HepG2 (cell line): ENCODE measurements around the gene DNTTIP2. TPM values are rescaled to one million over a fixed set of nuclear protein-coding genes. Genes with fewer than 3 reads are reported as not detected.

Experiments used
- ATM ChIP-seq: fragments of 450-650 bp; IDR thresholded peaks from 2 replicates; pipeline ENCODE4 v1.7.1; 2017; ENCODE audit warnings: mild to moderate bottlenecking, borderline replicate concordance
- ELF1 ChIP-seq: sonication (generic); formaldehyde crosslinking; IDR thresholded peaks from 2 replicates; pipeline ENCODE4 v1.4.0; 2020; ENCODE audit warnings: missing genetic modification reagents
- FOXA3 ChIP-seq: IDR thresholded peaks from 2 replicates; pipeline ENCODE4 v1.6.1; 2016; ENCODE audit warnings: missing genetic modification reagents, missing compliant biosample characterization
- FOXP1 ChIP-seq, 2 experiments: fragments of 450-650 bp in 1 of 2; IDR thresholded peaks; 2 replicates each; pipeline ENCODE4 v1.6.1; 2017 to 2018; ENCODE audit warnings: antibody characterized with exemption in 1 of 2
- FOXP4 ChIP-seq: sonication (generic); formaldehyde crosslinking; IDR thresholded peaks from 2 replicates; pipeline ENCODE4 v1.4.0; 2020; ENCODE audit warnings: missing genetic modification reagents
- GPN1 ChIP-seq: sonication (generic); formaldehyde crosslinking; IDR thresholded peaks from 2 replicates; pipeline ENCODE4 v1.5.1; 2020; ENCODE audit warnings: missing genetic modification reagents, borderline replicate concordance
- KMT2A ChIP-seq: sonication (generic); formaldehyde crosslinking; IDR thresholded peaks from 2 replicates; pipeline ENCODE4 v1.4.0; 2020; ENCODE audit warnings: missing genetic modification reagents
- MED1 ChIP-seq: sonication (generic); formaldehyde crosslinking; IDR thresholded peaks from 2 replicates; pipeline ENCODE4 v1.4.0; 2020; ENCODE audit warnings: missing genetic modification reagents
- MXD1 ChIP-seq: sonication (generic); formaldehyde crosslinking; IDR thresholded peaks from 2 replicates; pipeline ENCODE4 v1.4.0; 2020; ENCODE audit warnings: mild to moderate bottlenecking, missing genetic modification reagents
- NCOA2 ChIP-seq: sonication (generic); formaldehyde crosslinking; IDR thresholded peaks from 2 replicates; pipeline ENCODE4 v1.8.0; 2022; ENCODE audit warnings: inconsistent platforms
- PHF5A ChIP-seq: IDR thresholded peaks from one replicate; pipeline ENCODE4 v1.6.1; 2018; ENCODE audit warnings: low read depth, missing genetic modification reagents; ENCODE audit not compliant: unreplicated experiment
- POGK ChIP-seq: sonication (generic); formaldehyde crosslinking; conservative IDR thresholded peaks from 2 replicates; pipeline ENCODE4 v1.8.0; 2022; ENCODE audit warnings: mild to moderate bottlenecking, moderate library complexity, missing genetic modification reagents
- TFE3 ChIP-seq: IDR thresholded peaks from 2 replicates; pipeline ENCODE4 v1.6.1; 2016
- ZFP1 ChIP-seq: IDR thresholded peaks from 2 replicates; pipeline ENCODE4 v1.6.1; 2016
- ZFP36 ChIP-seq: fragments of 150-350 bp; IDR thresholded peaks from 2 replicates; pipeline ENCODE4 v1.6.1; 2018; ENCODE audit warnings: borderline replicate concordance, low read length, low read depth; ENCODE audit not compliant: partially characterized antibody
- ZFP36L2 ChIP-seq: sonication (generic); formaldehyde crosslinking; IDR thresholded peaks from 2 replicates; pipeline ENCODE4 v1.4.0; 2020; ENCODE audit warnings: missing genetic modification reagents
- ZGPAT ChIP-seq: IDR thresholded peaks from 2 replicates; pipeline ENCODE4 v1.6.1; 2016; ENCODE audit warnings: mild to moderate bottlenecking
- ZMAT5 ChIP-seq: sonication (generic); formaldehyde crosslinking; IDR thresholded peaks from 2 replicates; pipeline ENCODE4 v1.5.0; 2020; ENCODE audit warnings: mild to moderate bottlenecking, low read depth, missing genetic modification reagents, borderline replicate concordance
- ZSCAN30 ChIP-seq: sonication (generic); formaldehyde crosslinking; IDR thresholded peaks from 2 replicates; pipeline ENCODE4 v1.5.0; 2020; ENCODE audit warnings: mild to moderate bottlenecking, missing genetic modification reagents
- ZXDC ChIP-seq: sonication (generic); formaldehyde crosslinking; IDR thresholded peaks from 2 replicates; pipeline ENCODE4 v1.5.0; 2020; ENCODE audit warnings: mild to moderate bottlenecking, missing genetic modification reagents
- polyA plus RNA-seq, 8 experiments: library from polyadenylated mRNA; depleted of rRNA in 3 of 8; stranded (reverse) in 7 of 8; unstranded in 1 of 8; fragments of >200 nt; fragmentation: Illumina TruSeq in 4 of 8; extraction: Trizol in 4 of 8; gene quantifications; 2 replicates each; pipeline versions ENCODE4 v1.2.1 to v1.2.3, GENCODE V29; 2011 to 2016; ENCODE audit warnings: low read depth in 4 of 8, missing spikeins in 1 of 8, mixed read lengths in 1 of 8; ENCODE audit not compliant: insufficient read depth in 1 of 8
- total RNA-seq, 5 experiments: library from RNA; depleted of rRNA; stranded (reverse); fragments of >200 nt; fragmentation: Illumina TruSeq; extraction: Trizol; gene quantifications; 2 replicates each; pipeline ENCODE4 v1.2.3, GENCODE V29; 2016; ENCODE audit warnings: low read depth in 1 of 5

The DNTTIP2 gene
- total and polyA plus RNA-seq, 2 of the 13 experiments (the other 11 are each of a cell fraction or from before 2014, with no cell fraction given): 11.4 to 63.3 TPM

- no peak for TF ChIP-seq POGK (CRISPR knock-in tag)
- TF ChIP-seq ZFP1 (CRISPR knock-in tag): peak; percentile 30; the same call in 1 of the 2 replicates
- no peak for TF ChIP-seq PHF5A (CRISPR knock-in tag)
- no peak for TF ChIP-seq ELF1
- TF ChIP-seq ATM: no peak
- no peak for TF ChIP-seq MXD1 (CRISPR knock-in tag)
- TF ChIP-seq NCOA2 (CRISPR knock-in tag): peak; percentile 65
- TF ChIP-seq FOXP4 (CRISPR knock-in tag): peak; percentile 32; the same call in 1 of the 2 replicates
- TF ChIP-seq FOXA3 (CRISPR knock-in tag): peak; percentile 53
- TF ChIP-seq ZMAT5 (CRISPR knock-in tag): no peak
- peak; percentile 68 for TF ChIP-seq MED1 (CRISPR knock-in tag)
- TF ChIP-seq GPN1: no peak
- no peak for TF ChIP-seq TFE3 (CRISPR knock-in tag)
- no peak for TF ChIP-seq FOXP1 (IDR thresholded peaks at IDR 0.05)
- peak; percentile 64; the same call in 1 of the 2 replicates for TF ChIP-seq FOXP1 (CRISPR knock-in tag; IDR thresholded peaks at IDR 0.05)
- TF ChIP-seq ZSCAN30 (CRISPR knock-in tag): no peak
- 0 out of 2 replicates have a peak, but pooled peaks have one; percentile 29 for TF ChIP-seq ZGPAT (CRISPR knock-in tag)
- TF ChIP-seq ZFP36L2: no peak
- peak; percentile 44; the same call in 1 of the 2 replicates for TF ChIP-seq KMT2A (CRISPR knock-in tag)
- no peak for TF ChIP-seq ZFP36
- no peak for TF ChIP-seq ZXDC (CRISPR knock-in tag)
Observed at GRCh38 chr1:93905734-93906133, 26.7 kb upstream of the DNTTIP2 start (continued).
